Parathyroid adenoma (tissue), 2 donors: Measurements from ENCODE around the gene ADCY3.

Experiments
- H2AFZ ChIP-seq: fragments of 300-600 bp; sonication (generic); one replicate; pipeline ENCODE4 v1.7.0; 2017; ENCODE audit warnings: antibody characterized with exemption, mild to moderate bottlenecking
- H3K27ac ChIP-seq: fragments of 300-600 bp; sonication (generic); one replicate; pipeline ENCODE4 v1.7.0; 2017
- H3K27me3 ChIP-seq: fragments of 300-600 bp; sonication (generic); one replicate; pipeline ENCODE4 v1.7.0; 2017; ENCODE audit warnings: low read length; ENCODE audit not compliant: control insufficient read depth, insufficient read depth
- H3K36me3 ChIP-seq: fragments of 300-600 bp; sonication (generic); one replicate; pipeline ENCODE4 v1.7.0; 2017; ENCODE audit warnings: low read length; ENCODE audit not compliant: control insufficient read depth, insufficient read depth
- H3K4me1 ChIP-seq: fragments of 300-600 bp; sonication (generic); one replicate; pipeline ENCODE4 v1.7.0; 2017; ENCODE audit warnings: control low read depth
- H3K4me2 ChIP-seq: fragments of 300-600 bp; sonication (generic); one replicate; pipeline ENCODE4 v1.7.0; 2017; ENCODE audit warnings: low read length
- H3K4me3 ChIP-seq: fragments of 300-600 bp; sonication (generic); one replicate; pipeline ENCODE4 v1.7.0; 2017; ENCODE audit warnings: low read depth, low read length
- H3K79me2 ChIP-seq: fragments of 300-600 bp; sonication (generic); one replicate; pipeline ENCODE4 v1.7.0; 2017; ENCODE audit warnings: control low read depth
- H3K9ac ChIP-seq: fragments of 300-600 bp; sonication (generic); one replicate; pipeline ENCODE4 v1.7.0; 2017; ENCODE audit warnings: mild to moderate bottlenecking
- H3K9me3 ChIP-seq: fragments of 300-600 bp; sonication (generic); one replicate; pipeline ENCODE4 v1.7.0; 2017; ENCODE audit warnings: low read length; ENCODE audit not compliant: control insufficient read depth
- TF ChIP-seq, protein P1 (sequence below): fragments of 300-600 bp; sonication (generic); IDR thresholded peaks from one replicate; pipeline ENCODE4 v1.7.0; 2017; ENCODE audit warnings: antibody characterized with exemption, mild to moderate bottlenecking
- donor health status: primary hyperparathyroidism.

The ADCY3 gene

GRCh38 chr2:24920098-24920808, at the start of gene ADCY3:
TSS of gene ADCY3 (minus strand) at chr2:24920237. CDS start at chr2:24918987, 1,250 bp downstream.
- Histone ChIP-seq H2AFZ (peak within 1 kb of the TSS; percentile 75), H3K4me3 (peak within 1 kb of the TSS; percentile 42), H3K4me1 (no peaks in the 10 kb centered on the region), H3K9me3 (no peaks in the 10 kb centered on the region), H3K4me2 (peak within 1 kb of the TSS; percentile 68), H3K79me2 (no peaks in the 10 kb centered on the region), H3K36me3 (no peaks in the 10 kb centered on the region), H3K27ac (no peak within 1 kb of the TSS), H3K9ac (no peak within 1 kb of the TSS), H3K27me3 (no peaks in the 10 kb centered on the region)
- TF ChIP-seq, protein P1, sequence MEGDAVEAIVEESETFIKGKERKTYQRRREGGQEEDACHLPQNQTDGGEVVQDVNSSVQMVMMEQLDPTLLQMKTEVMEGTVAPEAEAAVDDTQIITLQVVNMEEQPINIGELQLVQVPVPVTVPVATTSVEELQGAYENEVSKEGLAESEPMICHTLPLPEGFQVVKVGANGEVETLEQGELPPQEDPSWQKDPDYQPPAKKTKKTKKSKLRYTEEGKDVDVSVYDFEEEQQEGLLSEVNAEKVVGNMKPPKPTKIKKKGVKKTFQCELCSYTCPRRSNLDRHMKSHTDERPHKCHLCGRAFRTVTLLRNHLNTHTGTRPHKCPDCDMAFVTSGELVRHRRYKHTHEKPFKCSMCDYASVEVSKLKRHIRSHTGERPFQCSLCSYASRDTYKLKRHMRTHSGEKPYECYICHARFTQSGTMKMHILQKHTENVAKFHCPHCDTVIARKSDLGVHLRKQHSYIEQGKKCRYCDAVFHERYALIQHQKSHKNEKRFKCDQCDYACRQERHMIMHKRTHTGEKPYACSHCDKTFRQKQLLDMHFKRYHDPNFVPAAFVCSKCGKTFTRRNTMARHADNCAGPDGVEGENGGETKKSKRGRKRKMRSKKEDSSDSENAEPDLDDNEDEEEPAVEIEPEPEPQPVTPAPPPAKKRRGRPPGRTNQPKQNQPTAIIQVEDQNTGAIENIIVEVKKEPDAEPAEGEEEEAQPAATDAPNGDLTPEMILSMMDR: no peak

GRCh38 chr2:24969784-24970183, 49.7 kb upstream of the ADCY3 start:
- H3K27me3 ChIP-seq: no peaks in the 10 kb centered on the region

DNA sequence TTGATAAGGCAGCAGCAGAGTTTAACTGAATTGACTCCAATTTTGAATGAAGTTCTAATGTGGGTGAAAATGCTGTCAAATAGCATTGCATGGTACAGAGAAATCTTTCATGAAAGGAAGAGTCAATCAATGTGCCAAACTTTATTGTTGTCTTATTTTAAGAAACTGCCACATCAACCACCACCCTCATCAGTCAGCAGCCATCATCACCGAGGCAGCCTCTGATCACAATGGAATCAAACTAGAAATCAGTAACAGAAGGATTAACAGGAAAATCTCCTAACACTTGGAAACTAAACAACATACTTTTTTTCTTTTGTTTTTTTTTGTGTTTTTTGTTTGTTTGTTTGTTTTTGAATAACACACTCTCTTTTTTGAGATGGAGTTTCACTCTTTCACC, 41.9 kb upstream of the ADCY3 start:
- Histone ChIP-seq H3K4me1 (no peaks in the 10 kb centered on the region), H3K4me2 (no peak overlapping the region), H3K9me3 (no peaks in the 10 kb centered on the region), H3K27ac (no peak overlapping the region), H3K79me2 (peaks cover 11% of the 10 kb centered on the region), H2AFZ (no peak overlapping the region), H3K36me3 (no peaks in the 10 kb centered on the region), H3K4me3 (no peak overlapping the region), H3K27me3 (no peaks in the 10 kb centered on the region), H3K9ac (no peak overlapping the region)
- TF ChIP-seq, protein P1: no peak

More at GRCh38 chr2:24969784-24970183, 49.7 kb upstream of the ADCY3 start:
- TF ChIP-seq, protein P1: no peak
- Histone ChIP-seq H3K4me2 (no peak overlapping the region), H3K9ac (no peak overlapping the region), H3K4me1 (no peaks in the 10 kb centered on the region), H3K36me3 (no peaks in the 10 kb centered on the region), H3K4me3 (no peak overlapping the region), H2AFZ (no peak overlapping the region), H3K79me2 (peaks cover 17% of the 10 kb centered on the region), H3K27ac (no peak overlapping the region), H3K9me3 (no peaks in the 10 kb centered on the region)

- Histone ChIP-seq H3K36me3 (no peaks in the 10 kb centered on the region), H3K27ac (no peak overlapping the region), H3K4me2 (no peak overlapping the region), H3K4me3 (no peak overlapping the region), H3K4me1 (no peaks in the 10 kb centered on the region), H2AFZ (no peak overlapping the region), H3K79me2 (peaks cover 5% of the 10 kb centered on the region), H3K9ac (no peak overlapping the region), H3K27me3 (no peaks in the 10 kb centered on the region), H3K9me3 (no peaks in the 10 kb centered on the region)
- TF ChIP-seq, protein P1: no peak
These were observed 39.7 kb upstream of the ADCY3 start for GRCh38 chr2:24959761-24960160.

DNA sequence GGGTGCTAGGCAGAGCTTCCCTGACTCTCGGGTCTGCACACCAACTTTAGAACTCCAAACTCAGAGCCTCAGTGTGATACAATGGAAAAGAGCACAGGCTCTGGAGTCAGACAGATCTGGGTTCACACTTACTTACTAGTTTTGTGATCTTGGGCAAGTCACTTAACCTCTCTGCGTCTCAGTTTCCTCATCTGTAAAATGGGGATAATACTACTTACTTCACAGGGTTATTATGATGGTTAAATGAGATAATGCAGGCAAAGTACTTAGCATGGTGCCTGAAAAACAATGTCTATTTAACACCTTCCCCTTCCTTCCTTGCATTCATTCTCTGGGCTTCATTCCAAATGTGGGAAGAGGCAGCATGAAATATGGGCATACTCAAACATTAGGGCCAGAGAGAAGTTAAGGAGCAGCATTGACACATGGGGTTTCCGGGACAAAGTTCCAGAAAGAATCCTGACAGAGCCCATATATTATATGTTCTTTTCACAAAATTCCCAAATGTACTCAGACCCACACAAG, 38.4 kb upstream of the ADCY3 start:
- H3K79me2 ChIP-seq: peaks cover 2% of the 10 kb centered on the region
- H2AFZ ChIP-seq: no peak overlapping the region
- H3K4me3 ChIP-seq: no peak overlapping the region
- H3K4me1 ChIP-seq: no peaks in the 10 kb centered on the region
- H3K9me3 ChIP-seq: no peaks in the 10 kb centered on the region
- no peak overlapping the region for H3K27ac ChIP-seq
- TF ChIP-seq, protein P1: no peak
- H3K27me3 ChIP-seq: no peaks in the 10 kb centered on the region
- H3K36me3 ChIP-seq: no peaks in the 10 kb centered on the region
- H3K9ac ChIP-seq: no peak overlapping the region
- no peak overlapping the region for H3K4me2 ChIP-seq
